Sigmoid colon (tissue), 4 donors: Measurements from ENCODE around the gene IGF2.

Experiments used
- CTCF ChIP-seq, 4 experiments: fragments of 450-650 bp in 3 of 4; fragments of 200-600 bp in 1 of 4; IDR thresholded peaks; one replicate each; pipeline ENCODE4 v1.5.1; 2016 to 2019; ENCODE audit warnings: antibody characterized with exemption in 4 of 4, mild to moderate bottlenecking in 3 of 4, moderate library complexity in 2 of 4
- POLR2A ChIP-seq, 2 donors: fragments of 450-650 bp; IDR thresholded peaks; one replicate each; pipeline ENCODE4 v1.6.1; 2016; ENCODE audit warnings: antibody characterized with exemption in 2 of 2, mild to moderate bottlenecking in 2 of 2, moderate library complexity in 2 of 2
- POLR2AphosphoS5 ChIP-seq, 4 donors: sonication (generic); formaldehyde crosslinking; IDR thresholded peaks; one replicate each; pipeline ENCODE4 v1.6.1; 2017; ENCODE audit warnings: antibody characterized with exemption in 4 of 4

- no peak for TF ChIP-seq CTCF (IDR thresholded peaks at IDR 0.05)
- TF ChIP-seq POLR2A (IDR thresholded peaks at IDR 0.05) = no peak
- TF ChIP-seq POLR2AphosphoS5 (IDR thresholded peaks at IDR 0.05) = no peak
Measured at GRCh38 chr11:2158966-2159365, 19.8 kb upstream of the IGF2 start.
